ENCODE data around the gene ATP5PF.

- TF ChIP-seq POLR2AphosphoS5 (IDR thresholded peaks at IDR 0.05) (no peak), CTCF (IDR thresholded peaks at IDR 0.05) (no peak), POLR2A (IDR thresholded peaks at IDR 0.05) (peak in 2 of 4 donors; percentile 61 to 74), EP300 (IDR thresholded peaks at IDR 0.05) (no peak)
Observed at GRCh38 chr21:25734654-25734903, 125 bp downstream of the ATP5PF start.

Data from stomach (tissue), 4 donors.